BLaER1 treated with 17β-estradiol and CSF1 and Interleukin-3, amounts not matched to agents 10 nM and 100 nM (cell line): ENCODE data around the gene CHCHD6.

Experiments
- H3K27ac ChIP-seq, 11 experiments: shearing (Covaris generic); formaldehyde crosslinking; 2 replicates each; pipeline ENCODE4 v1.8.1; 2022
- H3K27me3 ChIP-seq, 11 experiments: shearing (Covaris generic); formaldehyde crosslinking; 2 replicates each; pipeline ENCODE4 v1.8.1; 2022
- H3K36me3 ChIP-seq, 11 experiments: shearing (Covaris generic); formaldehyde crosslinking; 2 replicates each; pipeline ENCODE4 v1.8.1; 2022
- H3K4me1 ChIP-seq, 10 experiments: shearing (Covaris generic); formaldehyde crosslinking; 2 replicates each; pipeline ENCODE4 v1.8.1; 2022
- H3K4me2 ChIP-seq, 11 experiments: shearing (Covaris generic); formaldehyde crosslinking; 2 replicates each; pipeline ENCODE4 v1.8.1; 2022
- H3K4me3 ChIP-seq, 10 experiments: shearing (Covaris generic); formaldehyde crosslinking; 2 replicates each; pipeline ENCODE4 v1.8.1; 2022
- H3K9ac ChIP-seq, 11 experiments: shearing (Covaris generic); formaldehyde crosslinking; 2 replicates each; pipeline ENCODE4 v1.8.1; 2022
- H3K9me3 ChIP-seq, 11 experiments: shearing (Covaris generic); formaldehyde crosslinking; replicated peaks in 1 of 11; 2 replicates each; pipeline ENCODE4 v1.8.1; 2022
- H4K20me1 ChIP-seq, 11 experiments: shearing (Covaris generic); formaldehyde crosslinking; 2 replicates each; pipeline ENCODE4 v1.8.1; 2022
- Cebpa-rat ChIP-seq, 11 experiments: shearing (Covaris generic); IDR thresholded peaks; 2 replicates each; pipeline ENCODE4 v1.8.1; 2022

The CHCHD6 gene

GRCh38 chr3:126848991-126849390, 145.0 kb downstream of the CHCHD6 start:
- H3K9ac ChIP-seq, result no peak overlapping the region
- H3K36me3 ChIP-seq, result no peaks in the 10 kb centered on the region
- no peak for TF ChIP-seq Cebpa-rat (IDR thresholded peaks at IDR 0.05)
- no peaks in the 10 kb centered on the region for H3K9me3 ChIP-seq
- peaks cover 0 to 15% (median 0%) of the 10 kb centered on the region in 11 experiments; a peak in 4 of 22 replicates for H4K20me1 ChIP-seq
- peaks cover 0 to 2% (median 0%) of the 10 kb centered on the region in 10 experiments; a peak in 4 of 20 replicates for H3K4me1 ChIP-seq
- H3K4me3 ChIP-seq, result no peak overlapping the region
- no peak overlapping the region for H3K27ac ChIP-seq
- H3K4me2 ChIP-seq, result no peak overlapping the region
- no peaks in the 10 kb centered on the region for H3K27me3 ChIP-seq

- no peak for TF ChIP-seq Cebpa-rat (IDR thresholded peaks at IDR 0.05)
- no peak overlapping the region for H3K9ac ChIP-seq
- peaks cover 0 to 18% (median 0%) of the 10 kb centered on the region in 11 experiments; a peak in 4 of 22 replicates for H4K20me1 ChIP-seq
- H3K4me1 ChIP-seq, result no peaks in the 10 kb centered on the region
- H3K27ac ChIP-seq, result no peak overlapping the region
- 0 out of 22 replicates have a peak, but pooled peaks cover 0 to 2% (median 0%) of the 10 kb centered on the region in 11 experiments for H3K36me3 ChIP-seq
- H3K4me2 ChIP-seq, result no peak overlapping the region
- no peak overlapping the region for H3K4me3 ChIP-seq
- H3K9me3 ChIP-seq, result no peaks in the 10 kb centered on the region
- H3K27me3 ChIP-seq, result no peaks in the 10 kb centered on the region
Measured at GRCh38 chr3:126849768-126850167, 145.7 kb downstream of the CHCHD6 start.

GRCh38 chr3:126850370-126851085, 146.5 kb downstream of the CHCHD6 start:
- no peaks in the 10 kb centered on the region for H3K4me1 ChIP-seq
- H3K9ac ChIP-seq, result no peak overlapping the region
- no peaks in the 10 kb centered on the region for H3K27me3 ChIP-seq
- no peak overlapping the region for H3K27ac ChIP-seq
- H3K9me3 ChIP-seq, result no peaks in the 10 kb centered on the region
- no peak overlapping the region for H3K4me3 ChIP-seq
- no peak overlapping the region for H3K4me2 ChIP-seq
- TF ChIP-seq Cebpa-rat (IDR thresholded peaks at IDR 0.05), result no peak
- H4K20me1 ChIP-seq, result peaks cover 0 to 25% (median 0%) of the 10 kb centered on the region in 11 experiments; a peak in 4 of 22 replicates
- 0 out of 22 replicates have a peak, but pooled peaks cover 0 to 6% (median 0%) of the 10 kb centered on the region in 11 experiments for H3K36me3 ChIP-seq

- Histone ChIP-seq H3K4me3 (no peak overlapping the region), H3K4me1 (no peaks in the 10 kb centered on the region), H3K9ac (no peak overlapping the region), H3K27me3 (no peaks in the 10 kb centered on the region), H3K9me3 (no peaks in the 10 kb centered on the region), H3K36me3 (0 out of 22 replicates have a peak, but pooled peaks cover 0 to 6% (median 0%) of the 10 kb centered on the region in 11 experiments), H3K27ac (no peak overlapping the region), H3K4me2 (no peak overlapping the region), H4K20me1 (peaks cover 0 to 27% (median 0%) of the 10 kb centered on the region in 11 experiments; a peak in 4 of 22 replicates)
- TF ChIP-seq Cebpa-rat (IDR thresholded peaks at IDR 0.05), result no peak
Measured at GRCh38 chr3:126851382-126851781, 147.3 kb downstream of the CHCHD6 start.

GRCh38 chr3:126851934-126852333, 147.9 kb downstream of the CHCHD6 start:
- H3K4me1 ChIP-seq, result peaks cover 0 to 1% (median 0%) of the 10 kb centered on the region in 10 experiments; a peak in 1 of 20 replicates
- 0 out of 22 replicates have a peak, but pooled peaks cover 0 to 6% (median 0%) of the 10 kb centered on the region in 11 experiments for H3K36me3 ChIP-seq
- no peak overlapping the region for H3K27ac ChIP-seq
- H3K4me2 ChIP-seq, result no peak overlapping the region
- no peak overlapping the region for H3K4me3 ChIP-seq
- H3K27me3 ChIP-seq, result no peaks in the 10 kb centered on the region
- H3K9ac ChIP-seq, result no peak overlapping the region
- peaks cover 0 to 27% (median 0%) of the 10 kb centered on the region in 11 experiments; a peak in 4 of 22 replicates for H4K20me1 ChIP-seq
- H3K9me3 ChIP-seq, result no peaks in the 10 kb centered on the region
- TF ChIP-seq Cebpa-rat (IDR thresholded peaks at IDR 0.05), result no peak

GRCh38 chr3:126852511-126852910, 148.5 kb downstream of the CHCHD6 start:
- TF ChIP-seq Cebpa-rat (IDR thresholded peaks at IDR 0.05), result no peak
- Histone ChIP-seq H3K4me2 (no peak overlapping the region), H3K9me3 (no peaks in the 10 kb centered on the region), H3K27me3 (no peaks in the 10 kb centered on the region), H3K9ac (no peak overlapping the region), H3K4me3 (no peak overlapping the region), H3K36me3 (0 out of 22 replicates have a peak, but pooled peaks cover 0 to 6% (median 0%) of the 10 kb centered on the region in 11 experiments), H3K27ac (no peak overlapping the region), H4K20me1 (peaks cover 0 to 27% (median 0%) of the 10 kb centered on the region in 11 experiments; a peak in 4 of 22 replicates), H3K4me1 (peaks cover 0 to 5% (median 0%) of the 10 kb centered on the region in 10 experiments; a peak in 1 of 20 replicates)

GRCh38 chr3:126854666-126855065, 150.6 kb downstream of the CHCHD6 start:
- no peaks in the 10 kb centered on the region for H3K27me3 ChIP-seq
- H3K36me3 ChIP-seq, result 0 out of 22 replicates have a peak, but pooled peaks cover 0 to 6% (median 0%) of the 10 kb centered on the region in 11 experiments
- H3K9me3 ChIP-seq, result no peaks in the 10 kb centered on the region
- peaks cover 0 to 40% (median 0%) of the 10 kb centered on the region in 11 experiments; a peak in 7 of 22 replicates for H4K20me1 ChIP-seq
- no peak overlapping the region for H3K27ac ChIP-seq
- no peak overlapping the region for H3K9ac ChIP-seq
- no peak for TF ChIP-seq Cebpa-rat (IDR thresholded peaks at IDR 0.05)
- H3K4me1 ChIP-seq, result peaks cover 0 to 5% (median 0%) of the 10 kb centered on the region in 10 experiments; a peak in 1 of 20 replicates
- H3K4me3 ChIP-seq, result no peak overlapping the region
- no peak overlapping the region for H3K4me2 ChIP-seq

GRCh38 chr3:126855374-126855773, 151.3 kb downstream of the CHCHD6 start:
- H3K4me3 ChIP-seq, result no peak overlapping the region

GRCh38 chr3:126857928-126858327, 153.9 kb downstream of the CHCHD6 start:
- Histone ChIP-seq H3K4me2 (no peak overlapping the region), H3K36me3 (peaks cover 0 to 6% (median 0%) of the 10 kb centered on the region in 11 experiments; a peak in 1 of 22 replicates), H3K4me3 (no peak overlapping the region), H3K9me3 (no peaks in the 10 kb centered on the region), H3K27ac (no peak overlapping the region), H4K20me1 (peaks cover 0 to 30% (median 0%) of the 10 kb centered on the region in 11 experiments; a peak in 5 of 22 replicates), H3K9ac (no peak overlapping the region), H3K27me3 (no peaks in the 10 kb centered on the region), H3K4me1 (peaks cover 0 to 5% (median 0%) of the 10 kb centered on the region in 10 experiments; a peak in 2 of 20 replicates)
- TF ChIP-seq Cebpa-rat (IDR thresholded peaks at IDR 0.05), result no peak

More at GRCh38 chr3:126855374-126855773, 151.3 kb downstream of the CHCHD6 start:
- TF ChIP-seq Cebpa-rat (IDR thresholded peaks at IDR 0.05), result no peak
- Histone ChIP-seq H3K4me2 (no peak overlapping the region), H3K9me3 (no peaks in the 10 kb centered on the region), H3K27ac (no peak overlapping the region), H3K36me3 (peaks cover 0 to 6% (median 0%) of the 10 kb centered on the region in 11 experiments; a peak in 1 of 22 replicates), H3K4me1 (peaks cover 0 to 5% (median 0%) of the 10 kb centered on the region in 10 experiments; a peak in 1 of 20 replicates), H3K27me3 (no peaks in the 10 kb centered on the region), H3K9ac (no peak overlapping the region), H4K20me1 (peaks cover 0 to 39% (median 0%) of the 10 kb centered on the region in 11 experiments; a peak in 7 of 22 replicates)
